GM18511 (cell line): ENCODE data around the gene ANXA2R.
"Not testable (repeated sequence)": the region's sequence is repeated elsewhere in the genome, so short reads cannot be mapped to it uniquely, and the experiment has no call there.

ENCODE experiments used
- ATAC-seq: cut with Tn5 transposase; IDR thresholded peaks from one replicate; pipeline ENCODE4 v1.9.1; 2021; ENCODE audit warnings: mild to moderate bottlenecking, moderate library complexity; ENCODE audit not compliant: unreplicated experiment

Gene ANXA2R

DNA sequence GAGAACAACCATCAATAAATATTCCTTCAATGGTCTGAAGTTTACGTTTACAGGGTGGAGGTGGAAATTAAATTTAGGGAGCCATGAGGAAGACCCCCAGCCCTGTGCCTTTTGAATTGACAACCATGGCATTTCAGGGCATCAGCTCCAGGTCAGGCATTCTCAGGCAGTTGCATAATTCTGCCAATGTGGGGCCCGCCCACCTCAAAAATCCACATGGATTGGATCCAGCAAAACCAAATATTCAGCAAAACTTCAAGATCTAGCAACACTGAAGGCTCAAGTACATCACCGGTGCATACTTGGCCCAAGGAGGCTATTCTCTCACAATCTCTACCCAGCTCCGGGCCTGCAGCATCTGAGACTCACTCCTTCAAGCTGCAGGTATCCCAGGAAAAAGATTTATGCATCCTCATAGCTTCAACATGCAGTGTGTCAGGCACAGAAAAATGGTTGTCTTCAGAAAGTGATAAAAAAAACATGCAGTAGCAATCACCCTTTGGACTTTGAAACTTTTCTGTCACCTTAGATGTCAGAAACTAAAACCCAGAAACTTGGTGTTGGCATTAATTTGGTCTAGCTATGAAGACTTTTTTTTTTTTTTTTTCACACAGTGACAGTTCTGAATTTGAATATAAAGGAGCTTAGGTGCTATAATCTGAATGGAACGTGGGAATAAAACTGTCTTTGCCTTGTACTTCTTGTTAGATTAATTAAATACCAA lies 21.4 kb upstream of the ANXA2R start:
- no peak for ATAC-seq

DNA sequence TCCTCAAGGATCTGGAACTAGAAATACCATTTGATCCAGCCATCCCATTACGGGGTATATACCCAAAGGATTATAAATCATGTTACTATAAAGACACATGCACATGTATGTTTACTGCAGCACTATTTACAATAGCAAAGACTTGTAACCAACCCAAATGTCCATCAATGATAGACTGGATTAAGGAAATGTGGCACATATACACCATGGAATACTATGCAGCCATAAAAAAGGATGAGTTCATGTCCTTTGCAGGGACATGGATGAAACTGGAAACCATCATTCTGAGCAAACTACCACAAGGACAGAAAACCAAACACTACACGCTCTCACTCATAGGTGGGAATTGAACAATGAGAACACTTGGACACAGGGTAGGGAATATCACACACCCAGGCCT lies 19.9 kb upstream of the ANXA2R start:
- not testable (repeated sequence) for ATAC-seq

DNA sequence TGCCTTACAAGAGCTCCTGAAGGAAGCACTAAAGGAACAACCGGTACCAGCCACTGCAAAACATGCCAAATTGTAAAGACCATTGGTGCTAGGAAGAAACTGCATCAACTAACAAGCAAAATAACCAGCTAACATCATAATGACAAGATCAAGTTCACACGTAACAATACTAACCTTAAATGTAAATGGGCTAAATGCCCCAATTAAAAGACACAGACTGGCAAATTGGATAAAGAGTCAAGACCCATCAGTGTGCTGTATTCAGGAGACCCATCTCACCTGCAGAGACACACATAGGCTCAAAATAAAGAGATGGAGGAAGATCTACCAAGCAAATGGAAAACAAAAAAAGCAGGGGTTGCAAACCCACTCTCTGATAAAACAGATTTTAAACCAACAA lies 15.0 kb upstream of the ANXA2R start:
- not testable (repeated sequence) for ATAC-seq

DNA sequence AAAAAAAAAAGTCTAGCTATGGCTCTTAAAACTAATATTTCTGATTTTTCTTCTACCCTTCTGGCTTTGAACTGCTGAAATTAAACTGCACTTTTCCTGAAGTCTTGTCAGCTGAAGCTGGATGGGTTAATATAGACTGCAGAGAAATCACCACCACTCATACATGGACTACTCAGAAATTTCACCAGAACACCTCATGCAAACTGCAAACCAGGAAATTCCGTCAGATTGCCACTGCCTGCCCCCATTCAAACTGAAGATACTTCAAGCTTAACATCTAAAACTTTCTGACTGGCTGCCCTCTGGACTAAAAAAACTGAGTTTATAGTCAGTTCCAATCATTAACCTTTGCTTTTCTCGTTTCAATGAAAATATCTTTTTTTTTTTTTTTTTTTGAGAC lies 11.6 kb upstream of the ANXA2R start:
- ATAC-seq, result no peak

DNA sequence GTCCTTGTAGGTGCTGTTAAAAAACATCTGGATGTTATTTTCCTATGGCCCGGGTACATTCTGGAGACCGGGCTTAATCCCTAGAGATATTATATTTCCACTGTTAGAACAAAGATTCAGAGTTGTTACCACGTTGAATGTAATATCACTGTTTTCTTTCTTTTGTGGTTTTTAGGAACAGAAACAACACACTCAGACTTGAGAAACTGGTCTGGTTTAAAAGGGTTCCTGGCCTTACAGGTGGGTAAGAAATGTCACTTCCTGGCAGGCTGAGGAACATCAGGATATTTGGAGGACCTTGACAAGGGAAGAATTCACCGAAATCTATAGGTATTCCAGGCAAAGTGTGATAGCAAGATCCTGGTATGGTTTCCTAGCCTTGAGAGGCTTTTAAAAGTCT lies 10.3 kb upstream of the ANXA2R start:
- no peak for ATAC-seq

DNA sequence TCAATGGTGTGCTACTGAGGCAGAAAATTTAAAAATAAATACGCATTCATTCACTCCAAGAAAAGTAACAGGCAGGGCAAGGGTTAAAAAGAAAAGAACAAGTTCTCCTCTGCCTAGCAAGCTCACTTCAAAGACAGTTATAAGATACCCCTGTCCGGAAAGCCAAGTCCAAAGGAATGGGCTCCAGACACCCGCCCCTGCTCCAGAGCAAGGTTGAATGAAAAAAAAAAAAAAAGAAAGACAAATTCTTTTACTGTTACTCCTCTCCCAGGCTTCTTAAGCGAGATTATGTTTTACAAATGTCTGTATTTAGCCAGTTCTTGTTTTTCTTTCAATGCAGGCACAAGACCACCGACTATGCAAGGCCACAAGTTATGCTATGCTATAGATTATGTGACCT lies 9.1 kb upstream of the ANXA2R start:
- ATAC-seq, result no peak

DNA sequence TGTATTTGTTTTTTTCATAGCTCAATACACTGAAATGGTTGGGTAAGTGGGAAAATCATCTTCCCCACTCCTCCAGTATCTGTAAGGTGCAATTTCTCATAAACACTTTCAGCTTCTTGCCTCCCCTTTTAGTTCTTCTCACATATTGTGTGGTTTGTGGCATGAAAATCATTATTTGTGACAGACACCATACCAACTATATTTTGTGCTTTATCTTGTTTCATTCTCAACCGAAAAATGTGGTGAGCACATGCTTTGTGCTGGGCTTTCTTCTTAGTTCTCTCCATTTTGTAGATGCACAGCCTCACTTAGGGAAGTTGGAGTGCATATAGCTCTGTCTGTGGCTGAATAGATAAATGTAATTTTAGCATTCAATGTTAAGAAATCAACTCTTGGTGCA lies 6.4 kb upstream of the ANXA2R start:
- ATAC-seq, result no peak

DNA sequence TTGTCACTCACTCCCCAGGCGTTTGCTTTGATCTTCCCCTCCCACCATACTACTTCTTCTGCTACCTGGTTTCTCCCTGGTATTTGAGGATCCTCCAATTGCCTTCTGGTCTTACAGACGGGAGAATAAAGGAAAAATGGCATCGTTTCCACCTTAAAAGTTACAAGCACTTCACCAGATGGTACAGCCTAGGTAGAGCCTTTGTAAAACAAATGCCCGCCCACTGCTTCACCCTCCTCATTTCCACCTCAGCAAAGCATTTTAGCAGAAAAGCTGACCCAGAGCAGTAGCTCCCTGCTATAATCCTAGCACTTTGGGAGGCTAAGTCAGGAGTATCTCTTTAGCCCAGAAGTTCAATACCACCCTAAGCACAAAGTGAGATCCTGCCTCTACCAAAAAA lies 5.1 kb upstream of the ANXA2R start:
- ATAC-seq, result no peak

DNA sequence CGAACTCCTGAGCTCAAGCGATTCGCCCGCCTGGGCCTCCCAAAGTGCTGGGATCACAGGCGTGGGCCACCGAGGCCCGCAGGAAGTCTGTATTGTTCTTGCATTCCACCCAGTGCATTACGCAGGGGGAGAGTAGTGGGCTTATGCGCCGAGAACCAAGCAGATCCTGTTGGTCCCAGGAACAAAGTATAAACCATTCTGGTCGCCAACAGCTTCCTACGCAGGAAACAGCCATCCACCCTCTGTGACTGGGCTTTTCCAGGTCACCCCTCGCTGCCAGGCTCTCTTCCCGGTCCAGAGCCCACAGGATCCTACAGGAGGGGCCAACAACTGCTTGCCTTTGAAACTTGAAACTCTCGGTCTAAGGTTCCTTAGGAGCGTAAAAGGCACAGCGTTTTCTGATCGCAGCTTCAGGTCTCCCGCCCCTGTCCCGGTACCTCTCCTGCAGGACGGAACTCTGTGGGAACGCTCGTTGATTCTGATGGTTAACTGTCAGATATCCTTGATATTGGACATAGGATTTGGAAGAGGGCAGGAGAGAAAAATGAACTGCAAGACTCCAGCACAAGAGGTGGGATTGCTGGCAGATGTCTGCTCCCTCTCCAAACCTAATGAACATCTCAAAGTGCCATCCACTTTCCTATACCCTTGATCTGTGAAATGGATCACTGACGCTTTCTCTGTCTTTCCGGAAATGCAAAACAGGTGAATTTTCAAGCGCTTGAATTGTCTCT lies 4.2 kb upstream of the ANXA2R start:
- no peak for ATAC-seq

DNA sequence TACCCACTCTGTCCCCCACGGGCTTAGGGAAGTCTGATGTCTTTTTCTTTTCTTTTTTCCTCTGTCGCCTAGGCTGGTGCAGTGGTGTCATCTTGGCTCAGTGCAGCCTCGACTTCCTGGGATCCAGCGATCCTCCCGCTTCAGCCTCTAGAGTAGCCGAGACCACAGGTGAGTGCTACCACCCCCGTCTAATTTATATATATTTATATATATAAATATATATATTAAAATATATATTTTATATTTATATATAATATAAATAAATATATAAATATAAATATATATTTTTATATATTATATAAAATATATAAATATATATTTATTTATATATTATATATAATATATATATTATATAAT lies 3.3 kb upstream of the ANXA2R start:
- ATAC-seq, result no peak

DNA sequence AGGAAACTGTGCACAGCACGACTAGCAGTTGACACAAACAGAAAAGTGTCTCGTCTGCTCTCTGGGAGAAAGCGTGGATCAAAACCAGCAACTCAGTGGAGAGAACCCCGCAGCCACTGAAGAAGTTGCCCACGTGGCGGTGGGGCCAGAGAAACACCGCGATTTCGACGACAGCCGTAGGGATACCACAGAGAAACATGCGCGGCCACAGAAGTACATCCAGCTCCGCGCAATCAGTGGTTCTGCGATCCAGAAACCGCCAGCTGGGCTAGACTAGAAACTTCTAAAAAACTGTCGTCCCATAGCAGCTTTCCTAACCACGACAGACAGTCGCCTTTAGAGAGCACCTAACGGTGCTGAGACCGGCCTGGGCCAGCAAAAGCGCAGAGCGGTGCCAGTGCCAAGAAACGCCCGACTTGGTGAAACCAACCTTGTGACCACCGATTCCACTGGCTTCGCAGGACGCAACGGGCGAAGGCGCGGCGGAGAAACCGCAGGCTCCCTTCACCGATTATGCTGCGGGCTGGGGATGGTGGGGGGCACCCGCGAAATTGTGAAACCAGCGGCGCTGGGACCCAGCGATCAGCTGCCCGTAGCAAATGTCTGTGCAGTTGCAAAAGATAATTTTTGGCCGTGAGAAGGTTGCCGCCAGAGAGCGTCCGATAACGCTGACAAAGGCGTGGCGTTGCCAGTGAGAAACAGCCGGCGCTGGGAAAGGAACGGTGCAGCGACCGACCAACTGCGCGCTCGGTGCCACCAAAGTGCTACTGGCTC lies 2.7 kb upstream of the ANXA2R start:
- peak; percentile 33 for ATAC-seq

DNA sequence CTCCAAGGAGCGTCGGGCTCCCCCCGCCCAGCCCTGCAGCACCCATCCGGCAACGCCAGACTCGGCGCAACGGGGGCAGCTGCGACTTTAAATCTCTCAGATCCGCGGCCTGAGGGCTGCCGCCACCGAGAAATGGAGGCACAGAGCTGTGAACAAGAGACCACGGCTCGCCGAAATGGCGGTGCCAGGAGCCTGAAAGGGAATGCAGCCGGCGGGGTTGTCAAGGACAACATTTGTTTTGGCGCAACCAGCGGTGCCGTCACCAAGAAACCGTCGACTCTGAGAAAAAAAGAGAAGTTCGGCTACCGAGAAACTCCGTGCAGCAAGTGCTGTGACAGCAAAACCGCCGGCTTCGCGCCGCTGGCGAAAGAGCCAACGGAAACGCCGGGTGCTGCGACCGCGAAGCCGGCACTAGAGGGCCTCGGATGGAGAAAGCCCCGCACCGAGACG lies 2.1 kb upstream of the ANXA2R start:
- peak; percentile 31 for ATAC-seq

DNA sequence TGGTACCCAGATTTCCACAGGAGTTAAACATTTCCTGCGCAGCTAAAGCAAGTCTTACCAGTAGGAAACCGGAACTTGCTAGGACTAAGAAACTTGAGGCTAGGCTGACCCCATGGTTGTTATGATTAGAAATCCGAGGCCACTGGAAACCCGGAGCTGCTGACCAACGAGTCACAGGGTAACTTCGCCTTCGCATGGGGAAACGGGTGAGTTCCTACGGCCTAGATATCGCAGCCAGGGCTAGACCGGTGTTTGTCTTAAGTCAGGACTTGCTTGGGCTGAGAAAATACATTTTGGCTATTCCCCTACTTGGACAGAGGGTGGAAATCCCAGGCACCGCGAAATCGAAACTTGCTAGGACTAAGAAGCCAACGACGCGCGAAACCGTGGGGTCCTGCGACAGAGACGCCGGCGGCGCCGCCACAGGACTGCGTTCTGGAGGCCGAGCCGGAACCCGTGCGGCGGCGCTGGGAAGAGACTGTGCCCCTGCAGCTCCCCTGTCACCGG lies 1.6 kb upstream of the ANXA2R start:
- ATAC-seq, result peak; percentile 21

DNA sequence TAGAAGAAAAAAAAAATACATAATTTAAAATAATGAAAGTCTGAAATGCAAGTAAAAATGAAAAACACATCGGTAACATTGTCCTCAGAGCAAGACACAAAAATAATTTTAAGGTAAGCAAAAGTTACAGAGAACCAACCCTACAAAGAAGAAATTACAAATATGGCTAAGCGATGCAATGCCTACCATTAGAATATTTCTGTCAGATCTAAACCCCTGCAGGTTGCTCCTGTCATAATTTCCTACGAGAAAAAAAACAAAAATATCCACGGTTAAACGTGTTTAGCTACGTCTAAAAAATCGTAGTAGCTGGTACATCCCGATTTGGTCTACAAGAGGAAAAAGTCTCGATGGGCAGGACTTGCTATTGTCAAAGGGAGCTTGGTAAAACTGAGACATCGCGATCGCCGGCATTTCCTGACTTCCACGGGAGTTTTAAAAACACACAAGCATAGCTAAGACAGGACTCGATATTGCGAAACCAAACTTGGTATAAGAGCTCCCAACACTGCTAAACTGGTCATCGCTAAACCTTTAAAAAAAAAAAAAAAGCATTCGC lies 1.1 kb upstream of the ANXA2R start:
- ATAC-seq, result no peak

DNA sequence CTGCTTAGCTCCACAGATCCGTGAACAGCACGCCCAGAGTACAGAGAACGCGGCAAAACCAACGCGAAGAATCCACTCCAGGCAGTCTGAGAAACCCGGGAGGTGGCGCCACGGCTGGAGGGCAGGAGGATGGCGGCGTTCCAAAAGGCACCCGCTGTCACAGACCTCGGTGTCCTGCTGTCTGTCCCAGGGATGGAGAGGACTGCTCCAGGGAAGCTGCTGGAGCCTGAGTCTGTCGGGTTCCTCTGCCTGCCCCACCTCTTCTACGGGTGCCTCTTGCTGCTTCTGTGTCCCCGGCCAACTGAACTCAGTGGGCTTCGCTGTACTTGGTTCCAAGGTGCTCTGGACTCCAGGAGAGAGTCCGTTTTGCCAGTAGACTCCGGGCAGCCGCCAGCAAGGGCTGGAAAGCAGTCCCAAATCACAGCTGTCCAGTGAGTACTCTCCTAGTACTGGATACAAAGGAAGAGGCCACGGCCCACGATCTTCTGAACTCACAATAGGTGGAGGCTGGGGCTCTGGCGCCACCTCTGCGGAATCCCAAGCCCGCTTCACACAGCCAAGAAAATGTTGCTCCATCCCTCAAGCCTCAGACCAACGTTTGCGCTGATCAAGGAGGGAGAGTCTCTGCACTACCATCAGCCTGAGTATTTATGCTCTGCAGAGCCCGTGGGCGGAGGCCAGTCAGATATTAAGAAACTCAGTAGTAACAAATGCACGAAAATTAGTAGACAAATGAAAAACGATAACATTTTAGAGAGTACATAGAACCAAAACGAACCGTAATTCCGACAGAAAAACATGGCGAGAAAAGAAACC lies 440 bp downstream of the ANXA2R start:
- ATAC-seq, result peak; percentile 12

DNA sequence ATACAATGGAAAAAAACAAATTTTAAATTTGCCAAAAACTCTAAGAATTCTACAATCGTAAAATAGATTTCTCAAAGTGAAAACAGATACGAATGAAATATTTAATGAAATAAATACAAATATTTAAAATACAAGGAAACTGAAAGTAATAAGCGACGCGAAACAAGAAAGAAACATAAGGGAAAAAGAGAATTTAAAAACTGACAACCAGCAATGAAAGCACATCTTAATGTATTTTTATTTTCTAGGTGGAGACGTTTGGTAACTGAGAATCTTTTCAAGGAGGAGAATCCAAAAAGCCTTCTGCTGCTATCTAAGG lies 1.0 kb downstream of the ANXA2R start:
- no peak for ATAC-seq

DNA sequence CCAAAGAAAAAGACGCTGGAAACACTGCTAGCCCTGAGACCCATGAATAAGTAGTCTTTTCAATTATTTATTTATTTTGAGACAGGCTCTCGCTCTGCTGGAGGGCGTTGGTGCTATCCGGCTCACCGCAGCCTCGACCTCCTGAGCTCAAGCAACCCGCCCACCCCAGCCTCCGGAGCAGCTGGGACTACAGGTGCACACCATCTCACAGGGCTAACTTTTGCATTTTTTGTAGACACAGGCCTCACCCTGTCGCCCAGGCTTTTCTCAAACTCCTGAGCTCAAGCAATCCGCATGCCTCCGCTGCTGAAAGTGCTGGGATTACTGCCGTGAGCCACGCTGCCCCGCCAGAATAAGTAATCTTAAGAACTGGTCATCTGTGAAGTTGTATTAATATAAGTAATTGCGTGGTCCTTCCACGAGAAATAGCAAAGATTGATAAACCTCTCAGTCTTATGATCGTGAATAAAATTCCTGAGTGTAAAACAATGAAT lies 1.6 kb downstream of the ANXA2R start:
- no peak for ATAC-seq

DNA sequence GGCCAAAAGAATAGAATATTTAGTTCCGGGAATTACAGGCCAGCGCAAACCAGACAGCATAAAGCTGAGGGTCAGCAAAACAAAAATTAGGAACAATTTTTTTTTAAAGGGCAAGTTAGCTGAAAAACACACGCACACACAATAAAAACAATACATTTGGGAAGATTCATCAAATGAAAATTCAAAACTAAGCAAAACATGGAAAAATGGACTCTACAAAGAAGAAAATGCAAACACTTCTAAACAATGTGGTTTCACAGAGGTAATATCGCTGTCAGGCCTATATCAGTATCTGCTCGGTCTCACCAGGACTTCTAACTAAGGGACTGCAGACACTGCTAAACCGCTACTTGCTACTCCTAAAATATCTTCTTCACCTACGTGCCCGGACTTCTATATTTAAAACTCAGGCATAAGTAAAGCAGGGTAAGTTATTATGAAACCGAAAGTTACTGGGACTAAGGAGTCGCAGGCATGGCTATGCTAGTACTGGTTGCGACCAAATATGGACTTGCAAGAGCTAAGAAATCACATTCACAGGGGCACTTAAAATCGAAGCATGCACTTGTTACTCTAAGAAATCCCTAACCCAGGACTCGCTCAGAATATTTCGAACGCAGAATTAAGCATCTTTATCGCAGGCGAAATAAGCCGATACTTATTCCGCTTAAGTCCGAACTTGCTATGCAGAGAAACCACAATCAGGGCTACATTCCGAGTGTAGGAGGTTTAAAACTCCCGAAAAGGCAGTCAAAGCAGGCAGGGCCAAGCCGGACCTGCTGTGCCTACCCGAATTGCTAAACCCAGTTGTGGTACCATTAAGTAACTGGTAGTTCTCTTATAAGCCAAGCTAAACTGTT lies 2.3 kb downstream of the ANXA2R start:
- ATAC-seq, result no peak

DNA sequence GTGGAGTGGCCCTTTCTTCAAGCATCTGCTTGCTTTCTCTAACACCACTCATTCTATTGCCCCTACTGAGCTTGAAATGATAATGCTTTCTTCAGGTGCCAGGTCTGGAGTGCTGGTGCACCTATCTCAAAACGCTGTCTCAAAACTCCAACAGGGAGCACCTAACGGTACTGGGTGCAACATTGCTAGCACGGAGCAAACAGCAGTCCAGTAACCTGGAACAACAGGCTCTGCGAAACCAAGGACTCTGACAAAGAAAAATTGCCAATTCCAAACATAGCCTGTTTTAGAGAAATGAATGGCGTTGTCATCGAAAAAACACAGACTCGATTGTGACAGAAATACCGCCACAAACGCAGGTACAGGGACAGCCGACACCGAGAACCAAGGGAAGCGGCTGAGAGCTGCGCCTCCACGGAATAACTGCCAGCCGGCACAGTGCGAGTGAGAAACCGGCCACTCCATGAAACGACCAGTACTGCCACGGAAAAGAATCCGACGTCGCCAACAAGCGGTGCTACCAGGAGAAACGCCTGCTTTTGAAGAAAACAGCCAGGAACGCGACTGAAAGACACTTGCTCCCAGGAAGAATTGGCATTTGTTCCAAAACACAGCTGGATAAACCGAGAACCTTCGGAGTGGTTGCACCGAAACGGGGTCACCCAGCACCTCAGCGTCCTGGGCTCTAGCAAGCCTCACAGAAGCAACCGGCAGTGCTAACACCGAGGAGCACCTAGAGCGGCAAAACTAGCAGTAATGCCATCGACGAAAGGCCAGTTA lies 3.1 kb downstream of the ANXA2R start:
- no peak for ATAC-seq
